GM12878 (cell line): ENCODE results near the gene RERE. TPM values are rescaled to one million over a fixed set of nuclear protein-coding genes. Genes with fewer than 3 reads are reported as not detected.

ENCODE experiments used
- ATAC-seq: fragments of 200-7000 bp; cut with Tn5 transposase; 3 replicates; pipeline ENCODE4 v1.9.1; 2020; ENCODE audit warnings: mild to moderate bottlenecking, moderate library complexity
- BruUV-seq: library from RNA; stranded (reverse); fragments of 400-500 nt; replicated peaks from 2 replicates; lab custom pipeline; 2021; lab: Mats Ljungman, UMichigan
- CTCF ChIA-PET: fragments of 300-600 bp; sonication (Branson Sonifier 250); formaldehyde crosslinking; extraction: SDS; loops from one replicate; lab custom pipeline; 2021; ENCODE audit warnings: inconsistent platforms; lab: Yijun Ruan, JAX
- POLR2A ChIA-PET: fragments of 350-600 bp; formaldehyde crosslinking; extraction: SDS; loops from one replicate; lab custom pipeline; 2021; ENCODE audit warnings: inconsistent platforms; lab: Charles Lee
- RAD21 ChIA-PET: fragments of 300-600 bp; sonication (Branson Sonifier 250); formaldehyde crosslinking; loops from one replicate; lab custom pipeline; 2023; ENCODE audit warnings: antibody characterized with exemption; ENCODE audit not compliant: unreplicated experiment; lab: Charles Lee
- SMC1A ChIA-PET: fragments of 300-600 bp; sonication (Branson Sonifier 250); formaldehyde crosslinking; loops from one replicate; lab custom pipeline; 2023; ENCODE audit not compliant: unreplicated experiment, uncharacterized antibody; lab: Charles Lee
- DNase-seq: peaks from one replicate; pipeline ENCODE4 v3.0.0-alpha.2; 2011; ENCODE audit warnings: low read depth, low spot score
- FAIRE-seq: peaks from 3 replicates; lab custom pipeline; 2011; peaks lifted over from hg19 to GRCh38; lab: Jason Lieb, UNC
- H2AFZ ChIP-seq: 2 replicates; pipeline ENCODE4 v1.6.0; 2011; ENCODE audit warnings: low read depth, low read length, control low read depth; ENCODE audit not compliant: control insufficient read depth
- H3K27ac ChIP-seq: 2 replicates; pipeline ENCODE4 v1.5.1; 2011; ENCODE audit warnings: control low read depth; ENCODE audit not compliant: control insufficient read depth, insufficient read depth
- H3K27me3 ChIP-seq, 2 experiments: replicated peaks in 1 of 2; 2 replicates each; pipeline versions ENCODE4 v1.6.0 to v1.6.1; 2011; ENCODE audit warnings: low read length in 1 of 2; ENCODE audit not compliant: control insufficient read depth in 2 of 2, insufficient read depth in 2 of 2
- H3K36me3 ChIP-seq, 2 experiments: 2 replicates each; pipeline ENCODE4 v1.5.1; 2011; ENCODE audit warnings: low read length in 1 of 2; ENCODE audit not compliant: control insufficient read depth in 2 of 2, insufficient read depth in 2 of 2
- H3K4me1 ChIP-seq: 2 replicates; pipeline ENCODE4 v1.6.1; 2011; ENCODE audit warnings: mild to moderate bottlenecking, low read length, moderate library complexity, mixed read lengths; ENCODE audit not compliant: control insufficient read depth, insufficient read depth
- H3K4me2 ChIP-seq: 2 replicates; pipeline ENCODE4 v1.6.0; 2011; ENCODE audit warnings: control low read depth; ENCODE audit not compliant: control insufficient read depth, insufficient read depth
- H3K4me3 ChIP-seq: fragments of 200-600 bp; sonication (generic); 2 replicates; pipeline ENCODE4 v1.5.1; 2016
- H3K79me2 ChIP-seq: 2 replicates; pipeline ENCODE4 v1.6.0; 2011; ENCODE audit warnings: low read length; ENCODE audit not compliant: control insufficient read depth, insufficient read depth
- H3K9ac ChIP-seq: 2 replicates; pipeline ENCODE4 v1.8.0; 2011; ENCODE audit warnings: low read length, control low read depth, mixed read lengths; ENCODE audit not compliant: control insufficient read depth, insufficient read depth
- H3K9me3 ChIP-seq: replicated peaks from 3 replicates; pipeline ENCODE4 v1.5.1; 2011; ENCODE audit warnings: mild to moderate bottlenecking, low read length; ENCODE audit not compliant: control insufficient read depth, insufficient read depth
- H4K20me1 ChIP-seq: 2 replicates; pipeline ENCODE4 v1.6.0; 2011; ENCODE audit not compliant: control insufficient read depth, insufficient read depth
- ATF7 ChIP-seq: fragments of 450-650 bp; IDR thresholded peaks from 2 replicates; pipeline ENCODE4 v1.6.1; 2016; ENCODE audit warnings: low read depth, mild to moderate bottlenecking
- EZH2 ChIP-seq: IDR thresholded peaks from 2 replicates; pipeline ENCODE4 v1.6.1; 2012; ENCODE audit warnings: low read depth, mild to moderate bottlenecking, control low read depth, inconsistent platforms, low read length, borderline replicate concordance; ENCODE audit not compliant: control insufficient read depth
- MEF2B ChIP-seq: fragments of 450-650 bp; IDR thresholded peaks from 2 replicates; pipeline ENCODE4 v1.6.1; 2018; ENCODE audit warnings: mild to moderate bottlenecking, moderate library complexity; ENCODE audit not compliant: partially characterized antibody, poor library complexity, severe bottlenecking
- NR2F1 ChIP-seq: fragments of 450-650 bp; conservative IDR thresholded peaks from 2 replicates; pipeline ENCODE4 v1.6.1; 2017; ENCODE audit warnings: mild to moderate bottlenecking
- SPI1 ChIP-seq: IDR thresholded peaks from 2 replicates; pipeline ENCODE4 v1.6.1; 2011; ENCODE audit warnings: low read depth, mild to moderate bottlenecking, low read length, moderate library complexity, borderline replicate concordance; ENCODE audit not compliant: insufficient read depth
- WRNIP1 ChIP-seq: IDR thresholded peaks from 2 replicates; pipeline ENCODE4 v1.6.1; 2011; ENCODE audit warnings: low read depth, low read length, improper control_type of control experiment, borderline replicate concordance
- WGBS: methylation state at CpG from one replicate; pipeline ENCODE4 v1.1.6; 2016; ENCODE audit warnings: low lambda C conversion rate; ENCODE audit not compliant: insufficient replicate concordance, insufficient coverage; ENCODE audit errors: missing lambda C conversion rate; 5-methylcytosine and 5-hydroxymethylcytosine counted together
- in situ Hi-C: fragments of 300-500 bp; cut with MboI; formaldehyde crosslinking; loops from 9 replicates; pipeline ENCODE4 v1.14.3; 2018; ENCODE audit warnings: mixed read lengths
- intact Hi-C: fragments of 100-400 bp; cut with micrococcal nuclease; formaldehyde crosslinking; loops from one replicate; pipeline ENCODE4 v1.14.2; 2022; ENCODE audit not compliant: unreplicated experiment
- polyA plus RNA-seq, 11 experiments: library from polyadenylated mRNA; depleted of rRNA in 4 of 11; unstranded in 6 of 11; stranded (reverse) in 5 of 11; fragments of >200 nt; fragmentation: Nextera tagmentation in 4 of 11; fragmentation: Illumina TruSeq in 1 of 11; extraction: Ambion mirVana in 4 of 11; extraction: Trizol in 1 of 11; gene quantifications; 1 replicate in 1 of 11; 2 replicates in 10 of 11; pipeline versions ENCODE4 v1.2.1 to v1.2.3, GENCODE V29; 2011 to 2016; ENCODE audit warnings: inconsistent platforms in 2 of 11, missing spikeins in 2 of 11, low read depth in 1 of 11
- total RNA-seq, 4 experiments: library from RNA; depleted of rRNA in 3 of 4; stranded (reverse); fragments of >200 nt in 3 of 4; fragmentation: Illumina TruSeq in 1 of 4; extraction: Trizol in 1 of 4; gene quantifications; 2 replicates each; pipeline versions ENCODE4 v1.2.1 to v1.2.3, GENCODE V29; 2013 to 2021
- TF ChIP-seq, protein P1 (sequence below): IDR thresholded peaks from 2 replicates; pipeline ENCODE4 v1.6.1; 2012; ENCODE audit warnings: low read length, inconsistent platforms
- TF ChIP-seq, protein P2 (sequence below): fragments of 450-650 bp; IDR thresholded peaks from 2 replicates; pipeline ENCODE4 v1.6.1; 2016; ENCODE audit warnings: mild to moderate bottlenecking

The RERE gene
- total and polyA plus RNA-seq, 10 of the 15 experiments (the other 5 are each of a cell fraction or from before 2014, with no cell fraction given): 5.2 to 60.5 (median 20.2) TPM

- TF ChIP-seq, protein P1, sequence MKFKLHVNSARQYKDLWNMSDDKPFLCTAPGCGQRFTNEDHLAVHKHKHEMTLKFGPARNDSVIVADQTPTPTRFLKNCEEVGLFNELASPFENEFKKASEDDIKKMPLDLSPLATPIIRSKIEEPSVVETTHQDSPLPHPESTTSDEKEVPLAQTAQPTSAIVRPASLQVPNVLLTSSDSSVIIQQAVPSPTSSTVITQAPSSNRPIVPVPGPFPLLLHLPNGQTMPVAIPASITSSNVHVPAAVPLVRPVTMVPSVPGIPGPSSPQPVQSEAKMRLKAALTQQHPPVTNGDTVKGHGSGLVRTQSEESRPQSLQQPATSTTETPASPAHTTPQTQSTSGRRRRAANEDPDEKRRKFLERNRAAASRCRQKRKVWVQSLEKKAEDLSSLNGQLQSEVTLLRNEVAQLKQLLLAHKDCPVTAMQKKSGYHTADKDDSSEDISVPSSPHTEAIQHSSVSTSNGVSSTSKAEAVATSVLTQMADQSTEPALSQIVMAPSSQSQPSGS: peak; percentile 41; the same call in 1 of the 2 replicates
- TF ChIP-seq ATF7: peak; percentile 54; the same call in 1 of the 2 replicates
- TF ChIP-seq EZH2: no peak
- no peak for TF ChIP-seq WRNIP1
These were observed 147.7 kb downstream of the RERE start (continued) for GRCh38 chr1:8669606-8670335.

DNA sequence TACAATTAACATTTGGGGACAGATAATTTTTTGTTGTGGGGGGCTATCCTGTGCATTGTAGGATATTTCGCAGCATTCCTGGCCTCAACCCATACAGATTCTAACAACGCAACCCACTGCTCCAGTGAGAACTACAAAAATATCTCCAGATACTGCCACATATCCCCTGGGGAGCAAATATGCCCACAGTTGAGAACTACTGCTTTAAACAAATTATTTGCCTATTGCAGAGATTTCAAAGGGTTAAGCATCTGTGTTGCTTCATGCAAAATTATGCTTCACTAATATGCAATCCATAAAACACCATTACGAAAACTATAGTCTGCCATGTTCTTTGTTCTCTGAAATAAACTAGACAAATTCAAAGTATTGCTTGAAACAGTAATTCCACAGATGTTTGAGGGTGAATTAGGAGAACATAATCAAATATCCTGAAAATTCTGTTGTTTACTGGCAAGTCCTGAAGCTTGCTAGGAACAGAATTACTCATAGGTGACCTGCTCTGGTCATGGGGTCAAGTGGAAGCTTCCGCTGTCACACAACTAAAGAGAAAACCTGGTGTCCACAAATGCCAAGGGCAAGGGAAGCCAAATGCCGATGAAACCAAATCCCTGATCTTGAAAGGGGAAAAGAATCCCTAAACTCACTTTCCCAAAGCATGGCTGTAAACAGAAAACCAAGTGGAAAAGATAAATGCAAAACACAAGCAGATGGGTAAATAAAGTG, 149.4 kb downstream of the RERE start:
- H3K9ac ChIP-seq: no peak overlapping the region
- no peak overlapping the region for H3K27ac ChIP-seq
- CTCF ChIA-PET: interaction anchor here (1.1 to 7.6 kb wide), 4 partner anchors 17 to 106 kb away, joined by 3 to 50 read pairs (median 8); no protein-coding TSS in a partner anchor
- no peak overlapping the region for H3K4me2 ChIP-seq
- SMC1A ChIA-PET: interaction anchor here (2.0 to 20.2 kb wide), 8 partner anchors 12 to 106 kb away, joined by 5 to 587 read pairs (median 98); no protein-coding TSS in a partner anchor
- intact Hi-C loops (no loop called here), in situ Hi-C loops (no loop called here)
- TF ChIP-seq, protein P2, sequence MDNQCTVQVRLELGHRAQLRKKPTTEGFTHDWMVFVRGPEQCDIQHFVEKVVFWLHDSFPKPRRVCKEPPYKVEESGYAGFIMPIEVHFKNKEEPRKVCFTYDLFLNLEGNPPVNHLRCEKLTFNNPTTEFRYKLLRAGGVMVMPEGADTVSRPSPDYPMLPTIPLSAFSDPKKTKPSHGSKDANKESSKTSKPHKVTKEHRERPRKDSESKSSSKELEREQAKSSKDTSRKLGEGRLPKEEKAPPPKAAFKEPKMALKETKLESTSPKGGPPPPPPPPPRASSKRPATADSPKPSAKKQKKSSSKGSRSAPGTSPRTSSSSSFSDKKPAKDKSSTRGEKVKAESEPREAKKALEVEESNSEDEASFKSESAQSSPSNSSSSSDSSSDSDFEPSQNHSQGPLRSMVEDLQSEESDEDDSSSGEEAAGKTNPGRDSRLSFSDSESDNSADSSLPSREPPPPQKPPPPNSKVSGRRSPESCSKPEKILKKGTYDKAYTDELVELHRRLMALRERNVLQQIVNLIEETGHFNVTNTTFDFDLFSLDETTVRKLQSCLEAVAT: no peak
- peak; percentile 63; the same call in 1 of the 2 replicates for TF ChIP-seq NR2F1
- peak; percentile 78 for TF ChIP-seq MEF2B
- TF ChIP-seq SPI1: no peak
- 77% methylated on average over 5 of the region's 5 CpGs for WGBS
- BruUV-seq: no TSS peak
- no peaks in the 10 kb centered on the region for H3K27me3 ChIP-seq
- DNase-seq (no peak), ATAC-seq (no peak), FAIRE-seq (no peak)
- no peak overlapping the region for H2AFZ ChIP-seq
- H3K4me1 ChIP-seq: peaks cover 46% of the 10 kb centered on the region
- no peak overlapping the region for H3K4me3 ChIP-seq
- H4K20me1 ChIP-seq: no peaks in the 10 kb centered on the region
- H3K9me3 ChIP-seq: no peaks in the 10 kb centered on the region
- H3K36me3 ChIP-seq: no peaks in the 10 kb centered on the region; a peak in 1 of 4 replicates
- RAD21 ChIA-PET: interaction anchor here (0.9 to 19.8 kb wide), 4 partner anchors 22 to 107 kb away, joined by 3 to 384 read pairs (median 12); no protein-coding TSS in a partner anchor
- POLR2A ChIA-PET: interaction anchor here (1.0 to 2.3 kb wide), 4 partner anchors 17 to 65 kb away, joined by 3 to 22 read pairs (median 8); no protein-coding TSS in a partner anchor
- H3K79me2 ChIP-seq: peaks cover 76% of the 10 kb centered on the region
